ENCODE measurements around the gene CDC26. TPM values are rescaled to one million over a fixed set of nuclear protein-coding genes. Genes with fewer than 3 reads are reported as not detected.
A peak's percentile ranks its signal among the peaks of the same experiment; 100 is the strongest.

Gene CDC26
- total RNA-seq: 10 to 100 TPM; 15.7 to 43.8 (median 30.8) TPM

DNA sequence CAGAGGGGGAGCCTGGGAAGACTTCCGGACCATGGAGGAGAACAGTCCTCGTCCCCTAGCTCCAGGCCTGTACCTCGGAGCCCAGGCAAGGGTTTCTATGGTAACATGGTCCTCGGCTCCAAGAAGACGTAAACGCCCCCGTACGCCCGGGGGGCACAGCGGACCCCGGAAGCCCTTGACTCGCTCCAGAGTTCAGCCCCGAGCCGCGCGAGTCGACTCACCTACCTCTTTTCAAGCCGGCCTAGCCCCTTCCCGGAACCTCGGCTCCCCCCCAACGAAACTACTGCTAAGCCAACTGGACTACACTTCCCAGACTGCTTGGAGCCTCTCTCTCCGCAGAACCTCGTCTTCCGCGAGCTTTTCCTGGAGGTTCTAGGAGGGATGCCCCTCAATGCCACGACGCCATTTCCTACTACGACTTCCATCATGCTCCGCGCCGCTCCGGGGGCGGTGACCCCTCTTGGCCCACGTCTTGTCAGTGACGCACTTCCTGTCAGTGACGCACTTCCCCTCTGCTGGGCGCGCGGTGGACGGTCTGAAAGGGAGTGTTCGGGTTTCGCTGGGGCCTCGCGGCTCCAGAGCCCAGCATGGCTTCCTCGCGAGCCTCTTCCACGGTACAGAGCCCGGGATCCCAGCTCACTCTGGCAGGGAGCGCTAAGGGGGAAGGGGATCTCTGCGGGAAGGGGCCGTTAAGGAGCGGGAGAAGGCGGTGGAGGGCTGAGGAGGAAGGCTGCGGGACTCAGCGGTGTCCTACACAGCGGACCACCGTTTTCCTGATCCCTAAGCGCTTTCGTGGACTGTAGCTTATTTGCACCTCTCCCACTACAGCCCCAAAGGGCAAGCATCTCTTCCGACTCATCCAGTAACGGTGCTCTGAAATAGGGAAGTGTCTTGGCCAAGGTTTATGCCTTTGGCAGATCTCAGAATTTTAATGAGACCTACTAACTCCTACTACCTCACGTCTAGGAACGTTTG, at the start of gene CDC26, which contains the start of gene PRPF4:
Gene CDC26, minus strand, starts transcription at position 416 of the 975 bp plus-strand sequence. CDS start 3,065 bp downstream, outside the sequence.
Gene PRPF4, plus strand, starts transcription at position 502 of the 975 bp plus-strand sequence. Its CDS starts 86 bp downstream, at position 588.
- 0% methylated on average over 7 to 51 of the region's 63 CpGs for WGBS, 2 donors (ENCODE audit: low coverage in 1 of 2)
- Histone ChIP-seq H3K27ac (peak within 1 kb of the TSS; percentile 88 to 94 (median 90)), H3K9me3 (no peaks in the 10 kb centered on the region), H3K36me3 (peaks cover 0 to 49% (median 17%) of the 10 kb centered on the region in 4 donors), H3K27me3 (no peaks in the 10 kb centered on the region), H3K4me3 (peak within 1 kb of the TSS; percentile 51 to 85 (median 61)), H3K4me1 (peaks cover 7 to 33% (median 12%) of the 10 kb centered on the region in 4 donors)
- in situ Hi-C loops (cut with MboI; ENCODE audit: low pct_ligation_motif_present in 1 of 4, low pct_unique_long_range_greater_than_20kb in 1 of 4, low sequenced_read_pairs in 3 of 4): loop anchor here in 3 of 4 donors (10.0 kb wide), 2 partner anchors 129 to 379 kb away; partner anchors contain the start of gene ALAD (in 3 of the 3)
- peak; percentile 98 for DNase-seq
- TF ChIP-seq EP300 (IDR thresholded peaks at IDR 0.05; ENCODE audit: low read depth) (peak; percentile 26), POLR2AphosphoS5 (IDR thresholded peaks at IDR 0.05) (peak; percentile 96 to 99 (median 99)), POLR2A (IDR thresholded peaks at IDR 0.05) (peak; percentile 97)
- TF ChIP-seq, protein P1, sequence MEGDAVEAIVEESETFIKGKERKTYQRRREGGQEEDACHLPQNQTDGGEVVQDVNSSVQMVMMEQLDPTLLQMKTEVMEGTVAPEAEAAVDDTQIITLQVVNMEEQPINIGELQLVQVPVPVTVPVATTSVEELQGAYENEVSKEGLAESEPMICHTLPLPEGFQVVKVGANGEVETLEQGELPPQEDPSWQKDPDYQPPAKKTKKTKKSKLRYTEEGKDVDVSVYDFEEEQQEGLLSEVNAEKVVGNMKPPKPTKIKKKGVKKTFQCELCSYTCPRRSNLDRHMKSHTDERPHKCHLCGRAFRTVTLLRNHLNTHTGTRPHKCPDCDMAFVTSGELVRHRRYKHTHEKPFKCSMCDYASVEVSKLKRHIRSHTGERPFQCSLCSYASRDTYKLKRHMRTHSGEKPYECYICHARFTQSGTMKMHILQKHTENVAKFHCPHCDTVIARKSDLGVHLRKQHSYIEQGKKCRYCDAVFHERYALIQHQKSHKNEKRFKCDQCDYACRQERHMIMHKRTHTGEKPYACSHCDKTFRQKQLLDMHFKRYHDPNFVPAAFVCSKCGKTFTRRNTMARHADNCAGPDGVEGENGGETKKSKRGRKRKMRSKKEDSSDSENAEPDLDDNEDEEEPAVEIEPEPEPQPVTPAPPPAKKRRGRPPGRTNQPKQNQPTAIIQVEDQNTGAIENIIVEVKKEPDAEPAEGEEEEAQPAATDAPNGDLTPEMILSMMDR (IDR thresholded peaks at IDR 0.05): no peak
- intact Hi-C loops (cut with DNase I; ENCODE audit: low total_unique reads): no loop called here

DNA sequence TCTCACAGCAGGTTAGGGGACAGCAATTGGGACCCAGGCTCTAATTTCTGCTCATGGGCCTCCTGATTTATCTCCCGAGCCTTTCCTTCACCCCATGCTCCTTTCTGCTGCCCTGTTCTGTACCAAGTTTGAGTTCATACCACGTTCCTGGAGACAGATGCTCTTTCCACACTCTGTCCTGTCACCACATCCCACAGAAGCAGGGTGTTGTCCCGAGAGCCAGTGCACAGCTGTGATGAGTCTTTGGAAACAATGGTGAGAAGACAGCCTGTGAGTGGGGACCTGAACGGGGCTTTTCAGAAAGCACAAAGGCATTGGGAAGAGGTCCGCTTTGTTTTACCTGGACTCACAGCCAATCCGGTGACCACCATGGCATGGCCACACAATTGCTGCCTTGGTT, 47.3 kb upstream of the CDC26 start:
- WGBS, 2 donors (ENCODE audit: low coverage in 1 of 2): 61 to 80% methylated on average over 2 to 6 of the region's 6 CpGs
- TF ChIP-seq, protein P1 (IDR thresholded peaks at IDR 0.05): no peak
- TF ChIP-seq POLR2A (IDR thresholded peaks at IDR 0.05) (no peak), EP300 (IDR thresholded peaks at IDR 0.05; ENCODE audit: low read depth) (no peak), POLR2AphosphoS5 (IDR thresholded peaks at IDR 0.05) (no peak)
- in situ Hi-C loops (cut with MboI; ENCODE audit: low pct_ligation_motif_present in 1 of 4, low pct_unique_long_range_greater_than_20kb in 1 of 4, low sequenced_read_pairs in 3 of 4): loop anchor here in 2 of 4 donors (25.0 kb wide), 1 partner anchor 340 kb away; no protein-coding TSS in a partner anchor
- H3K9me3 ChIP-seq: no peaks in the 10 kb centered on the region
- H3K27me3 ChIP-seq: no peaks in the 10 kb centered on the region
- H3K4me1 ChIP-seq: no peaks in the 10 kb centered on the region
- intact Hi-C loops (cut with DNase I; ENCODE audit: low total_unique reads): no loop called here
- no peak overlapping the region for H3K4me3 ChIP-seq
- H3K27ac ChIP-seq: no peak overlapping the region
- DNase-seq: no peak
- no peaks in the 10 kb centered on the region for H3K36me3 ChIP-seq

DNA sequence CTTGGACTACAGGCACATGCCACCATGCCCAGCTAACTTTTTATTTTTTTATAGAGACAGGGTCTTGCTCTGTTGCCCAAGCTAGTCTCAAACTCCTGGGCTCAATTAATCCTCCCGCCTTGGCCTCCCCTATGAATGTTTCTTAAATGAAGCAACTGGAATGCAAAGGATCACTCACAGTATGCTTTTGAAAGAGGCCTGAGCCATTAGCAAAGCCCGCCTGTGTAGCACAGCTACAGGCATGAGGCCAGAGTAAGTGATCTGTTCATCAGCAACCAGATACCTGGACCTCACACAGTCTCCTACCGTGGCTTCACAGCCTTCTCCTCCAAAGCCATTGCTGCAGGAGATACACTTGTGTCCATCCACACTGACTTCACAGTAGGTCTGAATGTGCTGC, 44.7 kb upstream of the CDC26 start:
- no peak for DNase-seq
- Histone ChIP-seq H3K36me3 (no peaks in the 10 kb centered on the region), H3K9me3 (no peaks in the 10 kb centered on the region), H3K4me1 (no peaks in the 10 kb centered on the region), H3K4me3 (no peak overlapping the region), H3K27ac (no peak overlapping the region), H3K27me3 (no peaks in the 10 kb centered on the region)
- 90% methylated on average over 3 of the region's 3 CpGs; no CpG with 5 or more reads in 1 of the 2 donors for WGBS, 2 donors (ENCODE audit: low coverage in 1 of 2)
- in situ Hi-C loops (cut with MboI; ENCODE audit: low pct_ligation_motif_present in 1 of 4, low pct_unique_long_range_greater_than_20kb in 1 of 4, low sequenced_read_pairs in 3 of 4) (loop anchor here in 2 of 4 donors (25.0 kb wide), 1 partner anchor 342 kb away; no protein-coding TSS in a partner anchor), intact Hi-C loops (cut with DNase I; ENCODE audit: low total_unique reads) (no loop called here)
- TF ChIP-seq POLR2AphosphoS5 (IDR thresholded peaks at IDR 0.05) (no peak), POLR2A (IDR thresholded peaks at IDR 0.05) (no peak), EP300 (IDR thresholded peaks at IDR 0.05; ENCODE audit: low read depth) (no peak)
- TF ChIP-seq, protein P1 (IDR thresholded peaks at IDR 0.05): no peak

DNA sequence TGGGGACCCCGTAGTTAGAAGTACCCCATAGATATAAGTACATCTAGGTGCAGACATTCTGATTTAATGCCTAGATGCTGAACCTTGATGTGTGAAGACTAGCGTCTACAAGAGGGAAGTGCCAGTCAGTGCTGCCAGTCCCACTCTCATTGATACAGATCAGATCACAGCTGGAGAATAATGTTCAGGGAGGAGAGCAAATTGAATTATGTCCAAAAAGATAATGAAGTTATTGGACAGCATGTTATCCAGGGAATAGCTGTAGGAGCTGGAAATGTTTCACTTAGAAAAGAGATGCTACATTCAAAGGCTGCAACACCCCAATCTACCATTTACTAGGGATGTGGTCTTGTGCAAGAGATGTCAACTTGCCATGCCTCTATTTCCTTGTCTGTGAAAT, 43.7 kb upstream of the CDC26 start:
- Histone ChIP-seq H3K9me3 (no peaks in the 10 kb centered on the region), H3K27me3 (no peaks in the 10 kb centered on the region), H3K36me3 (no peaks in the 10 kb centered on the region), H3K27ac (no peak overlapping the region), H3K4me1 (no peaks in the 10 kb centered on the region), H3K4me3 (no peak overlapping the region)
- TF ChIP-seq, protein P1 (IDR thresholded peaks at IDR 0.05): no peak
- TF ChIP-seq POLR2A (IDR thresholded peaks at IDR 0.05) (no peak), EP300 (IDR thresholded peaks at IDR 0.05; ENCODE audit: low read depth) (no peak), POLR2AphosphoS5 (IDR thresholded peaks at IDR 0.05) (no peak)
- intact Hi-C loops (cut with DNase I; ENCODE audit: low total_unique reads): no loop called here
- 81 to 93% methylated on average over 2 of the region's 2 CpGs for WGBS, 2 donors (ENCODE audit: low coverage in 1 of 2)
- no peak for DNase-seq
- in situ Hi-C loops (cut with MboI; ENCODE audit: low pct_ligation_motif_present in 1 of 4, low pct_unique_long_range_greater_than_20kb in 1 of 4, low sequenced_read_pairs in 3 of 4): loop anchor here in 3 of 4 donors (10.0 to 25.0 kb wide), 2 partner anchors 86 to 343 kb away; partner anchors contain the start of gene ALAD (in 1 of the 3)

Measured in transverse colon (tissue), 4 donors.